Mesothelial cell of epicardium (in vitro differentiated cells): ENCODE results near the gene HIVEP3. TPM values are rescaled to one million over a fixed set of nuclear protein-coding genes. Genes with fewer than 3 reads are reported as not detected.

Experiments used
- DNase-seq, 2 experiments: peaks; one replicate each; pipeline ENCODE4 v3.0.0; 2021; ENCODE audit warnings: low spot score in 2 of 2; ENCODE audit not compliant: unreplicated experiment in 2 of 2
- H3K27ac Mint-ChIP-seq: 2 replicates; pipeline ENCODE4 v1.8.0; 2021; ENCODE audit warnings: mixed read lengths
- H3K27me3 Mint-ChIP-seq: 2 replicates; pipeline ENCODE4 v1.8.0; 2021; ENCODE audit warnings: low read depth, mixed read lengths
- H3K36me3 Mint-ChIP-seq: 2 replicates; pipeline ENCODE4 v1.8.0; 2021; ENCODE audit warnings: mixed read lengths
- H3K4me1 Mint-ChIP-seq: 2 replicates; pipeline ENCODE4 v1.8.0; 2021; ENCODE audit warnings: mixed read lengths
- H3K4me3 Mint-ChIP-seq: 2 replicates; pipeline ENCODE4 v1.8.0; 2021; ENCODE audit warnings: mild to moderate bottlenecking, moderate library complexity, mixed read lengths
- H3K9me3 Mint-ChIP-seq: 2 replicates; pipeline ENCODE4 v1.8.0; 2021; ENCODE audit warnings: mixed read lengths
- total RNA-seq: library from RNA; stranded (reverse); gene quantifications from 3 replicates; pipeline ENCODE4 v1.2.1, GENCODE V29; 2021
- TF ChIP-seq, protein P1 (sequence below): fragments of 200-600 bp; sonication (generic); IDR thresholded peaks from one replicate; pipeline ENCODE4 v1.5.0; 2021; ENCODE audit warnings: antibody characterized with exemption; ENCODE audit not compliant: unreplicated experiment

Gene HIVEP3
- total RNA-seq, 1 donor from 2014 or later: 8.9 TPM

- peak; percentile 83 to 89 for DNase-seq
- TF ChIP-seq, protein P1, sequence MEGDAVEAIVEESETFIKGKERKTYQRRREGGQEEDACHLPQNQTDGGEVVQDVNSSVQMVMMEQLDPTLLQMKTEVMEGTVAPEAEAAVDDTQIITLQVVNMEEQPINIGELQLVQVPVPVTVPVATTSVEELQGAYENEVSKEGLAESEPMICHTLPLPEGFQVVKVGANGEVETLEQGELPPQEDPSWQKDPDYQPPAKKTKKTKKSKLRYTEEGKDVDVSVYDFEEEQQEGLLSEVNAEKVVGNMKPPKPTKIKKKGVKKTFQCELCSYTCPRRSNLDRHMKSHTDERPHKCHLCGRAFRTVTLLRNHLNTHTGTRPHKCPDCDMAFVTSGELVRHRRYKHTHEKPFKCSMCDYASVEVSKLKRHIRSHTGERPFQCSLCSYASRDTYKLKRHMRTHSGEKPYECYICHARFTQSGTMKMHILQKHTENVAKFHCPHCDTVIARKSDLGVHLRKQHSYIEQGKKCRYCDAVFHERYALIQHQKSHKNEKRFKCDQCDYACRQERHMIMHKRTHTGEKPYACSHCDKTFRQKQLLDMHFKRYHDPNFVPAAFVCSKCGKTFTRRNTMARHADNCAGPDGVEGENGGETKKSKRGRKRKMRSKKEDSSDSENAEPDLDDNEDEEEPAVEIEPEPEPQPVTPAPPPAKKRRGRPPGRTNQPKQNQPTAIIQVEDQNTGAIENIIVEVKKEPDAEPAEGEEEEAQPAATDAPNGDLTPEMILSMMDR: no peak
- Mint-ChIP-seq H3K4me1 (peaks cover 32% of the 10 kb centered on the region), H3K4me3 (no peak overlapping the region), H3K27me3 (no peaks in the 10 kb centered on the region), H3K27ac (peak overlapping the region; percentile 96), H3K9me3 (no peaks in the 10 kb centered on the region), H3K36me3 (no peaks in the 10 kb centered on the region)
Measured at GRCh38 chr1:41496080-41497055, 422.4 kb downstream of the HIVEP3 start.

- H3K36me3 Mint-ChIP-seq: no peaks in the 10 kb centered on the region
- H3K4me3 Mint-ChIP-seq: no peak overlapping the region
- no peaks in the 10 kb centered on the region for H3K9me3 Mint-ChIP-seq
- TF ChIP-seq, protein P1: no peak
- H3K4me1 Mint-ChIP-seq: peaks cover 32% of the 10 kb centered on the region
- no peaks in the 10 kb centered on the region for H3K27me3 Mint-ChIP-seq
- no peak for DNase-seq
- peak overlapping the region; percentile 92 for H3K27ac Mint-ChIP-seq
Measured at GRCh38 chr1:41495210-41495948, 423.3 kb downstream of the HIVEP3 start.

DNA sequence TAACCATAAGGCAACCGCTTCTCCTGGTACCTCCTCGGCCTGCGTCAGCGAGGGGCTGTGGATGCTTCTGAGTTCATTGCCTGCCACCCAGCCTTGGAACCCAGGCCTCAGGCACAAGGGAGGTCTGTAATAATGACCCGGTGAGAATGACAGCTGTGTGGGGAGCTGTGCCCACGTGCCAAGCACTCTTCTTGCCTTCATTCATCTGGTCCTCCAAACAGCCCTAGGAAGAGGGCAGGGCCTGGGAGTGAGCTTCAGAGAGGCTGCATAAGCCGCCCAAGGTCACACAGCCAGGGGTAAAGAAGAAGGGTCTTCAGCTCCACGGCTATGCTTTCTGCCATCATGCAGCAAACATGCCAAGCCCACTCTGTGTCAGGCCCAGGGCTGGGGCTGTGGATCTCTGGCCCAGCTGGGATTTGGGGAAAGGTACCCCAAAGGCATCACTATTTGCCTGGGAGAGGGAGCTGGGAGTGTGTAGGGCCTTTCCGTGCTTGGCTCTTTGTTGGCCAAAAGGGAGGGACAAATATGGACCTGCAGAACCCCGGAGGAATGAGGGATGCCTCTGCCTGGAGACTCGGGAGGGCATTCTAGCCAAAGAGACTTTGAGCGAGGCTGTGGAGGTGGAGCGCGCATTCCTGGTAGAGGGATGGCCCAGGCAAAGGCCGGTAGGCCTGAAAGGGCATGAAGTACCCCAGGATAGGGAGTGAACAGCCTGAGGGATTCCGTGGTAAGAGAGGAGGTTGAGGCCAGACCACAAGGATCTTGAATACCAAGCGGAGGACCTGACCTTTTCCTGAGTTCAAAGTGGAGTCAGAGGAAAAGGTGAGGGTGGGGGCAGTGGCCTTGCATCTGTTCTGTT lies 424.1 kb downstream of the HIVEP3 start:
- H3K4me3 Mint-ChIP-seq: no peak overlapping the region
- H3K36me3 Mint-ChIP-seq: no peaks in the 10 kb centered on the region
- H3K27me3 Mint-ChIP-seq: no peaks in the 10 kb centered on the region
- H3K4me1 Mint-ChIP-seq: peaks cover 38% of the 10 kb centered on the region
- DNase-seq: no peak
- TF ChIP-seq, protein P1: no peak
- peak overlapping the region; percentile 89 for H3K27ac Mint-ChIP-seq
- no peaks in the 10 kb centered on the region for H3K9me3 Mint-ChIP-seq

DNA sequence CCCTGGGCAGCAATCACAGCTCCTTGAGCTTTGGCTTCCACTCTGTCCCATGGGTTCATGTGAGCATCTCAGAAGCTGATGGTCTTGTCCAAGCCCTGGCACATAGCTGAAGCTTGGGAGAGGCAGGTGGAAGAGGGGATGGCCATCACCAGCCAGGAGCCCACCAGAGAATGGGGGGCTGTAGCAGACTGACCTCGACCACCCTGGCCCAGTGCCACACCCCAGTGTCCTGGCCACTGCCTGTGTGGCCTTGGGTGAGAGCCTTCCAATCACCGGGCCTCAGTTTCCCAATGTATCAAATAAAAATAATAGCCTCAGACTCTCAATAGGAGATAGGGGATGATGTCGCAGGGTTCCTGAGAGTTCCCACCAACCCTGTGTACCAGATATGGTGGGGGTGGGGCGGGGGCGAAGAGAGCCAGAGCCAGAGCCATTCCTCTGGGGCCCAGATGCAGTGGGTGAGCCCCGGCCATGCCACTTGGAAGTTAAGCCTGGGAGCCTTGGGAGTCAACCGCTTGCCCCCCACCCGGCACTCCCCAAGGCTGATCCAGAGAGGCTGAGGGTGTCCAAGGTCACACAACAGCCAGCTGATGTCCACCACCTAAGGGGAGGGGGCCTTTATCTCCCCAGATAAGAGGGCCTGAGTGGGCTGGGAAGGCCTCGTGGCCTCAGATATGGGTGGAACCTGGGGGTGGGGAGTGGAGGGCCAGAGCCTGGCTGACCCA lies 424.9 kb downstream of the HIVEP3 start:
- Mint-ChIP-seq H3K27me3 (no peaks in the 10 kb centered on the region), H3K4me1 (peaks cover 46% of the 10 kb centered on the region), H3K27ac (peak overlapping the region; percentile 89), H3K36me3 (no peaks in the 10 kb centered on the region), H3K9me3 (no peaks in the 10 kb centered on the region), H3K4me3 (no peak overlapping the region)
- TF ChIP-seq, protein P1: no peak
- no peak for DNase-seq
